Medulla oblongata (tissue), 1 donor: ENCODE measurements around the gene SND1.
A peak's percentile ranks its signal among the peaks of the same experiment; 100 is the strongest.

Source experiments
- DNase-seq: peaks from one replicate; pipeline ENCODE4 v3.0.0-alpha.2; 2015; ENCODE audit errors: extremely low spot score

SND1 gene

DNA sequence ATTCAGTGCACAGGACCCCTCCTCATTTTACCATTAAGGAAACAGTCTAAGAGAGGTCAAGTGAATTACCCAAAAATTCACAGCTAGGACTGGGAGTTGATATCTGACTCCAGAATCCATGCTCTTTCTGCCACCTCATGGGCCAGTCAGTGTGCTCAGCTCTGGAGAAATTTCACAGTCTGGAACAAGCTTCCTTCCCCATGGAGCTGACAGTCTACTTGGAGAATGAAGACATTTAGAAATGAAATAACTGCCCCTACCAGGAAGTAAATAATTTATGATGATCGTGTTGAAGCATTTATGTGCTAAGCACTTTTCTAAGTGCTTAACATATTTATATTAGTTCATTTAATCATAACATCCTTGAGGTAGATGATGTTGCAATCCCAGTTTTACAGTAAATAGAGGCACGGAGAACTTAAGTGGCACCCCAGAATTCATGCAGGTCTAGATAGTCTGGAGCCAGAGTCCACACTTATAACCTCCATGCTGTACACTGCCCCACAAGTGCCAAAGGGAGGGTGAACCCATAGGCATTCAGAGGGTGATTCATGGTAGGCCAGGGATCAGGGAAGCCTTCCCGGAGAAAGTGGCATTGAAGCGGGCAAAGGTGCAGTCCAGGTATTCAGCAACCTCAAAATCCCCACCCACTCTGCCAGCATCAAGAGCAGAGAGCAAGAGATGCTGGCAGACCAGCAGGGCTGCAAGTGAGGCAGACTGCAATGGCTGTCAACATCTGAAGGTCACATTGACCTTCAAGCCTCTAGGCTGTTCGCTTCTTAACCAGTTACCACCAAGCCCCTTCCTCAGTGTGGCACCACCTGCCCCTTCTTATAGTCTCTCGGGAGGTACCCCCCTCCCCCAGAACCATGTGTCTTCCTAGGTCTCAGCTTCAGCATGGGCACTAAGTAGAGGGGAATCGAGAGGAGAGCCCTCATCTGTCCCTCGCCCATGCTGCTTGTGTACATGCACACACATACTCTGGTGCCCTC is 417.7 kb downstream of the SND1 start:
- DNase-seq = no peak

- DNase-seq = no peak
Observed at GRCh38 chr7:128071376-128071775, 419.4 kb downstream of the SND1 start.

- DNase-seq = no peak
Observed at GRCh38 chr7:128071801-128072200, 419.8 kb downstream of the SND1 start.

- no peak for DNase-seq
Observed at GRCh38 chr7:128073671-128074310, 421.8 kb downstream of the SND1 start.

DNA sequence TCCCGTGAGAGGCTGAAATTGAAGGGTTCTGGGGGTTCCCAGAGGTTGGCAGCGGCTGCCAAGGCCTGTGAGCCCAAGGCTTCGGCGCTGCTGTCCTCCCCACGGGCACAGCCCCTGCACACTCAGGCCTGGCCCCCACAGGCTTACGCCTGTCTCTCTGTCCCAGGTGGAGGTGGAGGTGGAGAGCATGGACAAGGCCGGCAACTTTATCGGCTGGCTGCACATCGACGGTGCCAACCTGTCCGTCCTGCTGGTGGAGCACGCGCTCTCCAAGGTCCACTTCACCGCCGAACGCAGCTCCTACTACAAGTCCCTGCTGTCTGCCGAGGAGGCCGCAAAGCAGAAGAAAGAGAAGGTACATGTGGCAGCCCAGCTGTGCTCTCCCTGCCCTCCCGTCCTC is 422.3 kb downstream of the SND1 start:
- no peak for DNase-seq

DNA sequence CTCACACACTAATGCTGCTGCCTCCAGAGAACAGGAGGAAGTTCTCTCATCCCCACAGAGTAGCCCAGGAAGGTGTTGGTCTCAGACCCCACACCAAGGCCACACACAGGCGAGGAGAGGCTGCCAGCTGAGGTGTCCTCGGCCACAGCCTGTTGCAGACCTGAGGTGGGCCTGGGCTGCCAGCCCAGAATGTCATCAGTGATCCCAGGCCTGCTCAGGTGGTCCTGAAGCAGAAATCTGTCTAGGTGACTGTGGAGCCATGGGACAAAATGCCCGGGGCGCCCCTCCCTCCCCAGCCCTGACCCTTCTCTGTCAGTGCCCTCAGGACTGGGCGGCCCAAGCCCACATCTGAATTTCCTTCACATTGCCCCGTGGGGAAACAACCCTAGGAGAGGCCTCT is 422.7 kb downstream of the SND1 start:
- no peak for DNase-seq

DNA sequence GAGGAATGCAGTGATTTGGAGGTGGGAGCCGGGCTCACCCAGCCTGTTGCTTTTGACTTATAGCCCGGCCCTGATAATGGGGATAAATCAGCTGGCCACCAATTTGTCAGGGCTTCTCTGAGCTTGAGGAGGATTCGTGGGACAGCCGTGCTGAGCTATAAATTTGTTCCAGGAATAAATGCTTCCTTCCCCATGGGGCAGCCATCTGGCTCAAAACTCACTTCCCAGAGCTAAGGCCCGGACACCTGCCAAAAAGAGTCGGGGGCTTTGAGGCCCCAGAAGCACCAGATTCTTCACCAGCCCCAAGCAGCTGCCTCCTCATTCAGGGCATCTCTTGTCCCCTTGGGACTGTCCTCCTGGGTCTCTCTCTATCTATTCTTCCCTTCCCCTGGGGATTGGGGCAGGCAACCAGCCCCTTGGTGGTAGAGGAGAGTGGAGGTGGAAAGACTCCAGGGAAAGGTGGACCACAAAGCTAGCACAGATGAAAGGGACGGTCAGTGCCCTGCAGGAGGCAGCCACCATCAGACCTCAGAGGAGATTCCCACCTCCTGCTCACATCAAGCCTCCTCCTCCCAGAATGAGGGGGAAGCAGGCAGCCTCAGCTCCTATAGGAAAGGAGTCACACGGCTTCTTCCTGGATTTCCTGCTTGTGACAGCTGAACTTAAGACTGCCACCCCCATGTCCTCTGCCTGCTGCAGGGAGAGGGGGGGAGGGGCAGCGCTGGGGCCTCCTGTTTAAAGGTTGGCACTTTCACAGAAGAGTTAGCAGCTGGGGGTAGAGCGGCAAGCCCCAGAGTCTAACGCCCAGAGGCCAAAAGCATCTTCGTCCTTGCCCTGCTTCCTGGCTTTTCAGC is 423.5 kb downstream of the SND1 start:
- no peak for DNase-seq

DNA sequence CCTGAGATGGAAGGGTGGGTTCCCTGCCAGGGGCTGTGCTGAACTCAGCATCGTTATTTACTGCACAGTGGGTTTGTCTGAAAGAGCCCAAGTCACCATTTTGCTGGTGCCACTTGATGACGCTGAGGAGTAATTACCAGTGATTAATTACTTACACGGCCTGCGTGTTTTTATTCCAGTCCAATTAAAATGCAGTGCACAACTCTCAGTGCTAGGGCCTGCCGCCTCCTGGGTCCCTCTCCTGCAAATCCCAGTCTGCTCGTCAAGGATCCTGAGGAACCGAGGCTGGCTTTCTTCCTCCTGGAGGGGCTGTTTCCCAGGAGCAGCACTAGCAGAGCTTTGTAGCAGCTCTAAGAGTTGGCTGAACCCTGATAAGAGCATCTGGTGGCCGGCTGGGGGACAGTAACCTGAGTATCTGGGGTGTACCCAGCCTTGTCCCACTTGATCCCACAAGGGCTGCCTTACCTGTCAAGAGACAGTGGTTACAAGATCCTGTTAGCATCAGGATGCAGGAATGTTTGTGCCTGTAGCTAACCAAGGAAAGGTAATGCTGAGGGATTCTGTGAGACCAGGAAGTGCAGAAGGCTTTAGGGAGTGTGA is 424.3 kb downstream of the SND1 start:
- peak; percentile 41 for DNase-seq

DNA sequence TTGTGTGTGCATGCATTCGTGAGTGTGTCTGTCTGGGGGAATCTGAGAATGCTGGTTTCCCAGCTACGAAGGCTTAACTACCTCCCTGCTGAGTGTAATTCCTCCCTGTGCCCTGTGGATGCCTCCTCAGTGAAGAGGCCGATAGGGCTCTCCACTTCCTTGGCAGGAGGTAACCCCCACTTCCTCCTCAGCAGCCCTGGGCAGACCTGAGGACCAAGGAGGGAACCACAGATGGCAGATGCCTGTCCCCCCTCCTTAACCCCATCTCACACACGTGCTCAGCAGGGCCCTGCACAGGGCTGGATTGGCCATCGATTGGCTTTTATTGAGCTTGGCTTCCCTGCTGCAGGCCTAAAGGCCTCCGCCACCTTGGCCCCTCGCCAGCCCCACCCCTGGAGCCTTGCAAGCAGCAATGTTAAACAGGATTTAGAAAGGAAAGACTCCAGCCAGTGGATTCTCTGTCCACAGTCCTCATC is 424.8 kb downstream of the SND1 start:
- no peak for DNase-seq

DNA sequence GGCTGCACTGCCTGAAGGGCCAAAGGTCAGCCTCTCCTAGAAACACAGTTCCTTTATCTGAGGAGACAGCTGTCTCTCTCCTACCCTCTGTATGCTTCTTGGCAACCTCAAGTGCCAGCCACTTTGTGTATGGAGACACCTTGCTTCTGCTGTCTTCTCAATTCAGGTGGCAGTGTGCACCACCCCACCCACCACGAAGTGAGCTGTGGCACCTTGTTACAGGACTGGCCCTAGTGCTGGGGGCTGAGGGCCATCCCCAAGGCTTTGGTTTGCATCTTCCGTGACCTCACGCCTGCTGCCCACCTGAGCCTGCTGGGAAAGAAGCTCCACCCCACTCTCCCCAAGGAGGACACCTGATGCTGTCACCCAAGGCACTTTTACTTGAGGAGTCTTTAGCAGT is 426.3 kb downstream of the SND1 start:
- no peak for DNase-seq

GRCh38 chr7:128080169-128080568 is 428.2 kb downstream of the SND1 start:
- DNase-seq = no peak

DNA sequence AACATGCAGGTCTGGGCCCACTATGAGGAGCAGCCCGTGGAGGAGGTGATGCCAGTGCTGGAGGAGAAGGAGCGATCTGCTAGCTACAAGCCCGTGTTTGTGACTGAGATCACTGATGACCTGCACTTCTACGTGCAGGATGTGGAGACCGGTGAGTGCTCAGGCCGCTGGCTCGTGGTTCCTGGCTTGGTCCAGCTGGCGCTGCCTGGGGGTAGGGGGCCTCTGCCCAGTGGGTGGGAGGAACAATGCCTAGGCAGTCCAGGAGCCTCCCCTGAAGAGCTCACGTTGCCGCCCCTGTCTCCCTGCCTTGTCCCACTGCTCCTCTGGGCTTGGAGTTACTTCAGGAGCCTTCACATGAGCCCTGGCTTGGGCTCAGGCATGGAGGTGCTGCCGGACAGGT is 429.4 kb downstream of the SND1 start:
- DNase-seq = no peak

GRCh38 chr7:128081808-128082207 is 429.8 kb downstream of the SND1 start:
- no peak for DNase-seq

DNA sequence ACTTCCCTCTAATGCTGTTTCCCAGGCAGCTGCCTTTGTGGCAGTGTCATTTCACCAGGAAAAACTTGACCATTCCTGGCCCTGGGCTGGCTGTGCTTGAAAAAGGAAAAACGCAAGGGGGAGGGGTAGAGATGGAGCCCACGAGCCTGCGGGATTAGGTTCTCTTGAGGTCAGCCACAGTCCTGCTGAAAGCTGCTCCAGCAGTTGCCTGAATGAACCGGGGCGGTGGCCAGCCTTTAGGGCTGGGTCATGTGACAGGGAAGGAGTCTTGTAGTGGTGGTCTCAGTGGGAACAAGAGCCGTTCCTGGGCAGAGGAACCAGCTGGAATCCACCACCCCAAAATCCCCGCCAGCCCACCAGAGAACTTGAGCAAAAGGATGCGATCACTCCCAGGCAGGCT is 430.4 kb downstream of the SND1 start:
- no peak for DNase-seq

DNA sequence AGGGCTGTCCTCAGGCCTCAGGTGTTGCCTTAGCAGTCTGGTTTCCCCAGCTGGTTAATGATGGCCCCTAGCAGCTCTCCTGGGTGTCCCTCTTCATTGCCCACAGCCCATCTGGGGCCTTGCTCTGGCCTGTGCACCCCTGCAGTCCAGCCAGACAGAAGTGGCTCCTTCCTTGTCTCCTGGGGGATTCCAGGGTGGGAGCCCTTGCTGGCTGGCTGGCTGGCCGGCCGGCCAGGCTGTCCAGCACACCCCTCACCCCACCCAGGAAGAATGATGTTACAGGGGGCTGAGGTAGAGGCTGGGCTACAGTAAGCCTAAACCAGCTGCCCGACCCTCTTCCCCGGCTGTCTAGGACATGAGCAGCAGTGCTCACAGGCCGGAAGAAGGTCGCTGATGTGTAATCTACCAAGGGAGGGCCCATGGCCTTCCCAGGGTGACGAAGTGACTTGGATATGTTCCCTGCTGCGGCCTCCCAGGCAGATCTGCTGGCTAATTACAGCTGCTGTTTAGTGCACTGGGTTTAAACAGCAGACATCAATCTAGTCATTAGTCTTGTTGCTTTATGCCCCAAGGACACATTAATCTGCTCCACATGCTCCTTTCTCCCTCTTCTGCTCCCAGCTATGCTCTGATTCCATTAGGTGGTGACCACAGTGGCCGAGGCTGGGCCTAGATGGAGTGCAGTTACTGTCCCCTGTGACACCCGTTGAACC is 433.1 kb downstream of the SND1 start:
- no peak for DNase-seq

DNA sequence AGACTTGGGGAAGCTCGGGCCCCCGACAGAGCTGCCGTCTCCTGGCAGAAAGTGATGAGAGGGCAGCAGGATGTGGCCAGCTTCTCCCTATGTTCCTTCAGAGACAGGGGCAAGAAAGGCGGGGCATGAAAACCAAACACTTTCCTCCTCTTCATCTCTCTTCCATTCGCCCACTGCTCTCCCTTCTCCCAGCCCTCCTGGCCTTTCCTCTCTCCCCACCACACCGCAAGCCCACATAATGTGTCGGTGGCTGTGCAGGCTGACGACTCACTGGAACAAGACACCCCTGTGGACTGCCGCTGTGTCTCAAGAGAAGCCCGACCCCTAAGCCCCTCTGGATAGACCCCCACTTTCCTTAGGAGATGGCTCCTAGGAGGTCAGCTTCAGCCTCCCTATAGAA is 438.5 kb downstream of the SND1 start:
- no peak for DNase-seq

DNA sequence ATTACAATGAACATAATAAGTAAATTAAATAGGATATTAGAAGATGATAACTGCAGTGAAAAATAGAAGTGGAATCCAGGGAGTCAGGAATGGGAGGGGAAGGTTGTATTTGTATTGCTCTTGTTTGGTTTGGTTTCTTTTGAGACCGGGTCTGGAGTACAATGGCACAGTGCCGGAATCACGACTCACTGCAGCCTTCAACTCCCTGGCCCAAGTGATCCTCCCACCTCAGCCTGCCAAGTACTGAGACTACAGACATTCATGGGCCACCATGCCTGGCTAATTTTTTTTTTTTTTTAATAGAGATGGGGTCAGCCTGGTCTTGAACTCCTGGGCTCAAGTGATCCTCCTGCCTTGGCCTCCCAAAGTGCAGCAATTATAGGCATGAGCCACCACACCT is 439.1 kb downstream of the SND1 start:
- DNase-seq = peak; percentile 41

DNA sequence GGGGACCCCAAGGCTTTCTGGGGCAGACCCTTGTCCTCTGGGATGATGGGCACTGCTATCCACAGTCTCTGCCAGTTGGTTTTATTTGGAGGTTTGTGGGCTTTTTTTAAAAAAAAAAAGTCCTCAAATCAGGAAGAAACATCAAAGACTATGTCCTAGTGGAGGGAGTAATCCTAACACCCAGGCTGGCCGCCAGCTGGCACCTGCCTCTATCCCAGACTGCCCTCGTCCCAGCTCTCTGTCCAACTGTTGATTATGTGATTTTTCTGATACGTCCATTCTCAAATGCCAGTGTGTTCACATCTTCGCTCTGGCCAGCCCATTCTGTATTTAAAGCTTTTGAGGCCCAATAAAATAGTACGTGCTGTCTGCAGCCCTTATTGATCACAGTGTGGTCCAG is 440.2 kb downstream of the SND1 start:
- DNase-seq = no peak

DNA sequence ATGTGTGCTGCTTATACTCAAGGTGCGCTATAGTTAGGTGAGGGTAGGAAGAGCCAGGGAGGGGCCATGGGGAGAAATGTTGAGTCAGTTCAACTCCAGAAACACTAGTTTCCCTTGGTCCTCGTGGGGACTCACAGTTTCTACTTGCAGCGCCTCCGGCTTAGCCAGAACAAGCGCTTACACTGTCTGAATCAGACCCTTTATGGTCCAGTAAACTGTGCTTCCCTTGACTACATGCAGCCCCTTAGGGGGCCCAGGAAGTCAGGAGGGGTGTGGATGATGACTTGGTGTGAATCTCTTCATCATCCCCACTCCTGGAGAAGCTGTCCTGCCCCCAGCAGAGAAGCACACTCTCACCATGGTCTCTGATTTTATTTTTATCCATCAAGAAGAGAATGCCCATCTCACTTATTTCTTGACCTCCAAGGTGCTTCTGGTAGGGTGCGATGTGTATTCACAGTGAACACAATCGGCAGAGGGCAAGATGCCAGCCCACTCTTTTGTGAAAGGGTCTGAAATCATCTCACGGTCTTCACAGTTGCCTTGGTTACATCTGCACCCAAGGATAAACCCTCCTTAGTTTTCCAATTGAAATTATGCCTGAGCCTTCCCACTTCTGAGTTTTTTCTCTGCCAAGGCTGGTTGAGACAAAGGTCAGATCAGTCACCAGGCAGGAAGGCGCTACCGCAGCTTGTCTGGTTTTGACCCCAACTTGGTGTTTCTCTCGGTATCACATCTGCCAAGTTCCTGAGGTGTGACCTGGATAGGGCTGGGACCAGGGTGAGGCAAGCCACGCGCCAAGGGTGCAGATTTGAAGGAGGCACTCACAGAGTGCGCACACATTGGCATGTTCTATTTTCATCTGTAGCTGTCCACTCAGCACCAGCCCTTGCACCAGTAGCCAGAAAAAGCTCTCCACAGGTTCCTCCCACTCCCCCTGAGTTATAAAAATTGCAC is 441.9 kb downstream of the SND1 start:
- DNase-seq = peak; percentile 37

DNA sequence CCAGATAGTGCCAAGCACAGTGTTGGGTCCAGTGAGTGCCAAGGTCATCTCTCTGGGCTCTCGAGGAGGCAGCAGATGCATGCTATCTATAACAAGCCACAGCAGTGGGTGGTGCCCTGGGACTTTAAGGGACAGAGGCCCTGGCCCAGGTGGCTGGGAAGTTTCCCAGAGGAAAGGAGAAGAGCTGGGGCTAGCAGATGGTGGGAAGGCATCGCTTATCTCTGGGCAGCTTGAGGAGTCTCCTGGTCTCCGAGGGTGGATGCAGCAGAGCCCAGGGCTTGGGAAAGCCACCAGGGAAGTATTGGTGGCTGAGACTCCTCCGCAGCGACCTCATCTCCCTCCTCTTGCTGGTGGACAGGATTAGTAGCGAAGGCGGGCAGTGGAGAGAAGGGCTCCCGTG is 442.7 kb downstream of the SND1 start:
- no peak for DNase-seq
